PC-3 (cell line): Measurements from ENCODE around the gene FBXL13. TPM values are rescaled to one million over a fixed set of nuclear protein-coding genes. Genes with fewer than 3 reads are reported as not detected.
"Not testable (repeated sequence)": the region's sequence is repeated elsewhere in the genome, so short reads cannot be mapped to it uniquely, and the experiment has no call there.

ENCODE experiments used
- ATAC-seq: fragments of 200-7000 bp; cut with Tn5 transposase; 2 replicates; pipeline ENCODE4 v1.9.1; 2020; ENCODE audit warnings: mild to moderate bottlenecking, moderate library complexity
- BruUV-seq: library from RNA; stranded (reverse); fragments of 400-500 nt; replicated peaks from 2 replicates; lab custom pipeline; 2021; lab: Mats Ljungman, UMichigan
- CTCF ChIA-PET: fragments of 300-600 bp; sonication (Branson Sonifier 250); formaldehyde crosslinking; loops from one replicate; lab custom pipeline; 2022; ENCODE audit warnings: antibody characterized with exemption; lab: Charles Lee
- POLR2A ChIA-PET: fragments of 300-600 bp; sonication (Branson Sonifier 250); formaldehyde crosslinking; loops from one replicate; lab custom pipeline; 2022; ENCODE audit warnings: antibody characterized with exemption; ENCODE audit not compliant: unreplicated experiment; lab: Charles Lee
- DNase-seq: peaks from one replicate; pipeline ENCODE4 v3.0.0-alpha.2; 2015
- H2AFZ ChIP-seq: fragments of 300-600 bp; sonication (generic); 2 replicates; pipeline ENCODE4 v1.6.0; 2016; ENCODE audit warnings: antibody characterized with exemption, low read length
- H3F3A ChIP-seq: fragments of 300-600 bp; sonication (generic); one replicate; pipeline ENCODE4 v1.6.0; 2017; ENCODE audit warnings: antibody characterized with exemption, low read length, control low read depth, mild to moderate bottlenecking; ENCODE audit not compliant: unreplicated experiment
- H3K27ac ChIP-seq: fragments of 300-600 bp; sonication (generic); 2 replicates; pipeline ENCODE4 v1.5.1; 2016; ENCODE audit warnings: mild to moderate bottlenecking, low read length
- H3K27me3 ChIP-seq: fragments of 300-600 bp; sonication (generic); 2 replicates; pipeline ENCODE4 v1.6.1; 2016; ENCODE audit warnings: low read length, mixed read lengths
- H3K36me3 ChIP-seq: fragments of 300-600 bp; sonication (generic); 2 replicates; pipeline ENCODE4 v1.6.1; 2016; ENCODE audit warnings: low read depth, mixed run types, low read length, mixed read lengths
- H3K4me1 ChIP-seq: fragments of 300-600 bp; sonication (generic); 2 replicates; pipeline ENCODE4 v1.5.1; 2016; ENCODE audit warnings: low read length; ENCODE audit not compliant: insufficient read depth
- H3K4me2 ChIP-seq: fragments of 300-600 bp; sonication (generic); 2 replicates; pipeline ENCODE4 v1.6.0; 2016; ENCODE audit warnings: low read length
- H3K4me3 ChIP-seq: fragments of 300-600 bp; sonication (generic); 2 replicates; pipeline ENCODE4 v1.5.1; 2016; ENCODE audit warnings: mild to moderate bottlenecking, low read length, mixed read lengths
- H3K79me2 ChIP-seq: fragments of 300-600 bp; sonication (generic); 2 replicates; pipeline ENCODE4 v1.6.1; 2017; ENCODE audit warnings: low read length, mixed read lengths
- H3K9ac ChIP-seq: fragments of 300-600 bp; sonication (generic); 2 replicates; pipeline ENCODE4 v1.6.0; 2016; ENCODE audit warnings: mild to moderate bottlenecking, low read length
- H3K9me2 ChIP-seq: fragments of 300-600 bp; sonication (generic); replicated peaks from 2 replicates; pipeline ENCODE4 v1.6.1; 2016; ENCODE audit warnings: mixed run types, low read length, mixed read lengths
- H3K9me3 ChIP-seq: fragments of 300-600 bp; sonication (generic); 2 replicates; pipeline ENCODE4 v1.6.1; 2016; ENCODE audit warnings: low read length, mixed read lengths
- H4K20me1 ChIP-seq: fragments of 300-600 bp; sonication (generic); 2 replicates; pipeline ENCODE4 v1.6.1; 2016; ENCODE audit warnings: low read length, mixed read lengths
- CTCF ChIP-seq: fragments of 300-600 bp; sonication (generic); conservative IDR thresholded peaks from 2 replicates; pipeline ENCODE4 v1.5.1; 2017; ENCODE audit warnings: antibody characterized with exemption, low read depth, mild to moderate bottlenecking, low read length
- EZH2 ChIP-seq: fragments of 300-600 bp; sonication (generic); IDR thresholded peaks from one replicate; pipeline ENCODE4 v1.6.1; 2017; ENCODE audit warnings: antibody characterized with exemption, mild to moderate bottlenecking, low read length; ENCODE audit not compliant: unreplicated experiment
- EZH2phosphoT487 ChIP-seq: fragments of 300-600 bp; sonication (generic); IDR thresholded peaks from 2 replicates; pipeline ENCODE4 v1.6.1; 2018; ENCODE audit warnings: mild to moderate bottlenecking, antibody characterized with exemption, low read length, borderline replicate concordance
- intact Hi-C: fragments of 100-400 bp; cut with micrococcal nuclease; formaldehyde crosslinking; loops from 2 replicates; pipeline ENCODE4 v1.9.0; 2023
- total RNA-seq: library from RNA; depleted of rRNA; stranded (reverse); fragments of >200 nt; gene quantifications from 2 replicates; pipeline ENCODE4 v1.2.3, GENCODE V29; 2014

The FBXL13 gene
- total RNA-seq, 1 experiment from 2014 or later, result 1.1 TPM

- Histone ChIP-seq H3K27ac (no peak overlapping the region), H3K9ac (no peak overlapping the region), H3K4me1 (no peaks in the 10 kb centered on the region), H3K27me3 (no peaks in the 10 kb centered on the region), H2AFZ (no peak overlapping the region), H3K36me3 (no peaks in the 10 kb centered on the region), H3K4me3 (no peak overlapping the region), H4K20me1 (no peaks in the 10 kb centered on the region), H3K9me2 (no peaks in the 10 kb centered on the region), H3K9me3 (no peaks in the 10 kb centered on the region), H3F3A (no peaks in the 10 kb centered on the region), H3K4me2 (no peak overlapping the region), H3K79me2 (no peaks in the 10 kb centered on the region)
- intact Hi-C loops, result no loop called here
- BruUV-seq, result no TSS peak
- POLR2A ChIA-PET, result no interaction called here
- no peak for ATAC-seq
- CTCF ChIA-PET, result no interaction called here
- DNase-seq, result no peak
- TF ChIP-seq CTCF, result no peak
- no peak for TF ChIP-seq EZH2phosphoT487
- no peak for TF ChIP-seq EZH2
Observed at GRCh38 chr7:102806613-102807012, 268.0 kb downstream of the FBXL13 start.

- peaks cover 10% of the 10 kb centered on the region; the same call in 1 of the 2 replicates for H3K4me1 ChIP-seq
- H4K20me1 ChIP-seq, H3K27ac ChIP-seq, H3F3A ChIP-seq, H3K9me3 ChIP-seq, H3K9ac ChIP-seq, H3K36me3 ChIP-seq, intact Hi-C loops, POLR2A ChIA-PET, H3K27me3 ChIP-seq, H3K79me2 ChIP-seq, CTCF ChIA-PET, H3K4me3 ChIP-seq, H2AFZ ChIP-seq, BruUV-seq, H3K4me2 ChIP-seq, H3K9me2 ChIP-seq: not testable (repeated sequence)
- ATAC-seq (peak; percentile 8; the same call in 1 of the 2 replicates), DNase-seq (peak; percentile 43)
Observed at GRCh38 chr7:102795987-102796595, 278.5 kb downstream of the FBXL13 start.

- H3K4me3 ChIP-seq, H2AFZ ChIP-seq, BruUV-seq, H3K9ac ChIP-seq, CTCF ChIA-PET, H3K4me2 ChIP-seq, H3K36me3 ChIP-seq, H3F3A ChIP-seq, H4K20me1 ChIP-seq, H3K9me3 ChIP-seq, H3K27ac ChIP-seq, H3K27me3 ChIP-seq, H3K79me2 ChIP-seq, POLR2A ChIA-PET, ATAC-seq, H3K9me2 ChIP-seq: not testable (repeated sequence)
- H3K4me1 ChIP-seq, result peaks cover 20% of the 10 kb centered on the region; the same call in 1 of the 2 replicates
- intact Hi-C loops, result loop anchor here (5.0 kb wide), 1 partner anchor 123 kb away; no protein-coding TSS in a partner anchor
- DNase-seq, result peak; percentile 12
Observed at GRCh38 chr7:102794567-102794966, 280.0 kb downstream of the FBXL13 start.

- peak overlapping the region; percentile 53; the same call in 1 of the 2 replicates for H3K27ac ChIP-seq
- DNase-seq, H3K9me2 ChIP-seq, H2AFZ ChIP-seq, H3K79me2 ChIP-seq, H4K20me1 ChIP-seq, H3F3A ChIP-seq, H3K9me3 ChIP-seq, H3K4me2 ChIP-seq, H3K27me3 ChIP-seq, H3K4me3 ChIP-seq, POLR2A ChIA-PET, BruUV-seq, CTCF ChIA-PET, H3K36me3 ChIP-seq, H3K9ac ChIP-seq: not testable (repeated sequence)
- peaks cover 20% of the 10 kb centered on the region; the same call in 1 of the 2 replicates for H3K4me1 ChIP-seq
- intact Hi-C loops, result loop anchor here (5.0 kb wide), 1 partner anchor 125 kb away; no protein-coding TSS in a partner anchor
- ATAC-seq, result peak; percentile 14
Observed at GRCh38 chr7:102791831-102792230, 282.8 kb downstream of the FBXL13 start.

GRCh38 chr7:102791367-102791766 lies 283.2 kb downstream of the FBXL13 start:
- H3K9me2 ChIP-seq, H3K27me3 ChIP-seq, H3K4me2 ChIP-seq, H4K20me1 ChIP-seq, H3K9ac ChIP-seq, CTCF ChIA-PET, BruUV-seq, H2AFZ ChIP-seq, H3K4me3 ChIP-seq, H3K36me3 ChIP-seq, H3K79me2 ChIP-seq, H3F3A ChIP-seq, H3K9me3 ChIP-seq, POLR2A ChIA-PET: not testable (repeated sequence)
- Histone ChIP-seq H3K27ac (peak overlapping the region; percentile 53), H3K4me1 (peaks cover 20% of the 10 kb centered on the region; the same call in 1 of the 2 replicates)
- DNase-seq (peak; percentile 20), ATAC-seq (peak; percentile 17)
- intact Hi-C loops, result loop anchor here (5.0 kb wide), 1 partner anchor 126 kb away; no protein-coding TSS in a partner anchor
